Heart right ventricle (tissue), 16 donors: ENCODE data around the gene TMEM185B. TPM values are rescaled to one million over a fixed set of nuclear protein-coding genes. Genes with fewer than 3 reads are reported as not detected.

ENCODE experiments used
- ATAC-seq, 8 donors: fragments of 200-7000 bp; cut with Tn5 transposase; one replicate each; pipeline ENCODE4 v1.9.1; 2020; ENCODE audit warnings: mild to moderate bottlenecking in 8 of 8, moderate library complexity in 8 of 8, moderate number of reproducible peaks in 1 of 8
- DNase-seq, 2 donors: peaks; one replicate each; pipeline ENCODE4 v3.0.0-alpha.2; 2020
- H3K27ac ChIP-seq, 10 donors: fragments of 200-600 bp; sonication (generic) in 2 of 10; one replicate each; pipeline versions ENCODE4 v1.5.0 to v1.8.0; 2020 to 2022; ENCODE audit warnings: mild to moderate bottlenecking in 3 of 10
- H3K27me3 ChIP-seq, 7 donors: fragments of 200-600 bp; one replicate each; pipeline ENCODE4 v1.8.0; 2021 to 2022; ENCODE audit warnings: mild to moderate bottlenecking in 2 of 7
- H3K36me3 ChIP-seq, 9 donors: fragments of 200-600 bp; sonication (generic) in 1 of 9; one replicate each; pipeline versions ENCODE4 v1.5.0 to v1.8.0; 2020 to 2022; ENCODE audit warnings: mild to moderate bottlenecking in 2 of 9
- H3K4me1 ChIP-seq, 9 donors: fragments of 200-600 bp; sonication (generic) in 1 of 9; one replicate each; pipeline versions ENCODE4 v1.5.0 to v1.8.0; 2020 to 2022; ENCODE audit warnings: mild to moderate bottlenecking in 4 of 9
- H3K4me3 ChIP-seq, 10 donors: fragments of 200-600 bp; sonication (generic) in 2 of 10; one replicate each; pipeline versions ENCODE4 v1.5.0 to v1.8.0; 2020 to 2022; ENCODE audit warnings: mild to moderate bottlenecking in 7 of 10, moderate library complexity in 2 of 10
- H3K9me3 ChIP-seq, 11 donors: fragments of 200-600 bp in 10 of 11; sonication (generic) in 2 of 11; one replicate each; pipeline versions ENCODE4 v1.5.0 to v1.8.0; 2013 to 2022; ENCODE audit warnings: mild to moderate bottlenecking in 2 of 11, control low read depth in 1 of 11, moderate library complexity in 1 of 11
- CTCF ChIP-seq, 9 donors: fragments of 200-600 bp; sonication (generic) in 2 of 9; IDR thresholded peaks; one replicate each; pipeline versions ENCODE4 v1.5.0 to v1.8.0; 2021 to 2022; ENCODE audit warnings: antibody characterized with exemption in 9 of 9, mild to moderate bottlenecking in 5 of 9, moderate library complexity in 1 of 9
- WGBS, 2 donors: extraction: QIAGEN DNeasy Blood & Tissue Kit; methylation state at CpG; one replicate each; pipeline ENCODE4 v1.1.7; 2013; ENCODE audit warnings: inconsistent platforms in 1 of 2; 5-methylcytosine and 5-hydroxymethylcytosine counted together
- intact Hi-C, 10 donors: fragments of 100-400 bp; cut with DNase I; formaldehyde crosslinking; loops; one replicate each; pipeline versions ENCODE4 v1.11.1 to v1.14.2; 2022
- polyA plus RNA-seq, 2 donors: library from polyadenylated mRNA; stranded (reverse); fragments of 200-250 nt; gene quantifications; one replicate each; pipeline ENCODE4 v1.2.3, GENCODE V29; 2013
- total RNA-seq, 10 donors: library from RNA; stranded (reverse); fragmentation: NEBNext Ultra II Directional in 3 of 10; extraction: Animal tissue kit (Norgen Biotek cat#: 25700) in 3 of 10; gene quantifications; one replicate each; pipeline versions ENCODE4 v1.2.1 to v1.2.4, GENCODE V29; 2021 to 2023
- donor health status: Arrhythmogenic right ventricular cardiomyopathy.
- donor health status: ischemic (EF 13 %, LVEDD 7.1; RV severe dilation, severe dysfunction).
- donor health status: healthy with polysubstance abuse.
- donor health status: DM: no; HTN: yes; CAD: no.
- donor health status: DM: no; HTN: no; CAD: no.
- donor health status: ischemic (EF 25% LVEDD 6.9; RV normal size, moderate dysfunction).
- donor health status: ischemic (EF 25% LVEDD 5.7; RV mildly dilated, moderate dysfunction).
- donor health status: healthy.
- donor health status: DM: yes; HTN: yes; CAD: no.
- donor health status: Ischemic cardiomyopathy.
- donor health status: ischemic (EF 35%, LVEDD 5.7; RV mildly dilated, moderate dysfunction).
- donor health status: nonischemic (EF 11% LVEDD 7.7; RV severe dilation, severe dysfunction).
- donor health status: DM: yes; HTN: yes; CAD: no.
- donor health status: PGD.
- donor health status: ischemic (EF 29% LVEDD 5.4; RV normal size, mild dysfunction).
- donor health status: nonischemic (EF 23%, LVEDD 6.1; RV moderate dilation, normal function).

TMEM185B gene
- total and polyA plus RNA-seq, 12 donors = 5.8 to 27.7 (median 21.6) TPM

- WGBS, 2 donors = 61 to 62% methylated on average over 16 of the region's 16 CpGs
- H3K27me3 ChIP-seq = no peaks in the 10 kb centered on the region
- peaks cover 5 to 42% (median 16%) of the 10 kb centered on the region in 9 donors for H3K4me1 ChIP-seq
- peaks cover 0 to 2% (median 0%) of the 10 kb centered on the region in 9 donors for H3K36me3 ChIP-seq
- DNase-seq = no peak
- H3K9me3 ChIP-seq = peaks cover 0 to 7% (median 0%) of the 10 kb centered on the region in 11 donors
- intact Hi-C loops = loop anchor here in 2 of 10 donors (10.0 kb wide), 1 partner anchor 87 kb away; no protein-coding TSS in a partner anchor
- ATAC-seq = no peak
- H3K27ac ChIP-seq = no peak overlapping the region
- no peak overlapping the region for H3K4me3 ChIP-seq
- TF ChIP-seq CTCF (IDR thresholded peaks at IDR 0.05) = no peak
Measured at GRCh38 chr2:120227111-120227991, 4.2 kb upstream of the TMEM185B start.

- intact Hi-C loops = loop anchor here in 2 of 10 donors (10.0 kb wide), 1 partner anchor 88 kb away; no protein-coding TSS in a partner anchor
- DNase-seq (no peak), ATAC-seq (no peak)
- peaks cover 5 to 46% (median 27%) of the 10 kb centered on the region in 9 donors for H3K4me1 ChIP-seq
- H3K9me3 ChIP-seq = peaks cover 0 to 13% (median 0%) of the 10 kb centered on the region in 11 donors
- WGBS, 2 donors = 89 to 92% methylated on average over 9 of the region's 9 CpGs
- H3K27ac ChIP-seq = no peak overlapping the region
- no peak for TF ChIP-seq CTCF (IDR thresholded peaks at IDR 0.05)
- H3K27me3 ChIP-seq = no peaks in the 10 kb centered on the region
- no peak overlapping the region for H3K4me3 ChIP-seq
- peaks cover 0 to 4% (median 0%) of the 10 kb centered on the region in 9 donors for H3K36me3 ChIP-seq
Measured at GRCh38 chr2:120226316-120226715, 3.1 kb upstream of the TMEM185B start.

GRCh38 chr2:120225549-120226065 lies 2.4 kb upstream of the TMEM185B start:
- ATAC-seq = no peak
- no peak overlapping the region for H3K27ac ChIP-seq
- 90 to 92% methylated on average over 9 of the region's 9 CpGs for WGBS, 2 donors
- no peaks in the 10 kb centered on the region for H3K27me3 ChIP-seq
- H3K4me3 ChIP-seq = no peak overlapping the region
- DNase-seq = no peak
- H3K4me1 ChIP-seq = peaks cover 5 to 48% (median 34%) of the 10 kb centered on the region in 9 donors
- no peak for TF ChIP-seq CTCF (IDR thresholded peaks at IDR 0.05)
- peaks cover 0 to 13% (median 0%) of the 10 kb centered on the region in 11 donors for H3K9me3 ChIP-seq
- intact Hi-C loops = loop anchor here in 2 of 10 donors (10.0 kb wide), 1 partner anchor 89 kb away; no protein-coding TSS in a partner anchor
- H3K36me3 ChIP-seq = peaks cover 0 to 12% (median 0%) of the 10 kb centered on the region in 9 donors

GRCh38 chr2:120224735-120225548 lies 1.7 kb upstream of the TMEM185B start:
- ATAC-seq = no peak
- 97 to 98% methylated on average over 9 of the region's 9 CpGs for WGBS, 2 donors
- Histone ChIP-seq H3K9me3 (peaks cover 0 to 13% (median 0%) of the 10 kb centered on the region in 11 donors), H3K36me3 (peaks cover 0 to 18% (median 0%) of the 10 kb centered on the region in 9 donors), H3K4me1 (peaks cover 5 to 48% (median 40%) of the 10 kb centered on the region in 9 donors), H3K4me3 (no peak overlapping the region), H3K27me3 (no peaks in the 10 kb centered on the region), H3K27ac (no peak overlapping the region)
- DNase-seq = no peak
- intact Hi-C loops = loop anchor here in 3 of 10 donors (5.0 to 10.0 kb wide), 2 partner anchors 87 to 90 kb away; no protein-coding TSS in a partner anchor
- no peak for TF ChIP-seq CTCF (IDR thresholded peaks at IDR 0.05)
